ENCODE measurements around the gene ACTN4.
"Not testable (repeated sequence)": the region's sequence is repeated elsewhere in the genome, so short reads cannot be mapped to it uniquely, and the experiment has no call there.

ACTN4 gene

GRCh38 chr19:38647368-38647965 lies at the start of gene ACTN4:
TSS of gene ACTN4 (plus strand) at chr19:38647649. CDS start at chr19:38647746, 97 bp downstream.
- in situ Hi-C loops (cut with HindIII; ENCODE audit: low sequenced_read_pairs) = no loop called here

GRCh38 chr19:38599722-38600121 lies 47.7 kb upstream of the ACTN4 start:
- in situ Hi-C loops (cut with HindIII; ENCODE audit: low sequenced_read_pairs) = no loop called here

- in situ Hi-C loops (cut with HindIII; ENCODE audit: low sequenced_read_pairs) = not testable (repeated sequence)
These were observed 44.6 kb upstream of the ACTN4 start for GRCh38 chr19:38602856-38603255.

GRCh38 chr19:38606131-38606530 lies 41.3 kb upstream of the ACTN4 start:
- in situ Hi-C loops (cut with HindIII; ENCODE audit: low sequenced_read_pairs) = no loop called here

GRCh38 chr19:38614289-38614688 lies 33.2 kb upstream of the ACTN4 start:
- in situ Hi-C loops (cut with HindIII; ENCODE audit: low sequenced_read_pairs) = no loop called here

- in situ Hi-C loops (cut with HindIII; ENCODE audit: low sequenced_read_pairs) = no loop called here
These were observed 32.4 kb upstream of the ACTN4 start for GRCh38 chr19:38615007-38615581.

- in situ Hi-C loops (cut with HindIII; ENCODE audit: low sequenced_read_pairs) = no loop called here
These were observed 31.2 kb upstream of the ACTN4 start for GRCh38 chr19:38616265-38616664.

- in situ Hi-C loops (cut with HindIII; ENCODE audit: low sequenced_read_pairs) = no loop called here
These were observed 30.1 kb upstream of the ACTN4 start for GRCh38 chr19:38617283-38617763.

GRCh38 chr19:38617764-38618589 lies 29.5 kb upstream of the ACTN4 start, which contains the start of gene MAP4K1:
TSS of gene MAP4K1 (minus strand) at chr19:38617953. CDS start at chr19:38617895, 58 bp downstream.
- in situ Hi-C loops (cut with HindIII; ENCODE audit: low sequenced_read_pairs) = no loop called here

GRCh38 chr19:38618590-38619360 lies 28.7 kb upstream of the ACTN4 start, which contains the start of gene EIF3K:
TSS of gene EIF3K (plus strand) at chr19:38619188. CDS start at chr19:38619269, 81 bp downstream.
- in situ Hi-C loops (cut with HindIII; ENCODE audit: low sequenced_read_pairs) = no loop called here

GRCh38 chr19:38619361-38620174 lies 27.9 kb upstream of the ACTN4 start:
- in situ Hi-C loops (cut with HindIII; ENCODE audit: low sequenced_read_pairs) = no loop called here

- in situ Hi-C loops (cut with HindIII; ENCODE audit: low sequenced_read_pairs) = no loop called here
These were observed 22.6 kb upstream of the ACTN4 start for GRCh38 chr19:38624822-38625221.

- in situ Hi-C loops (cut with HindIII; ENCODE audit: low sequenced_read_pairs) = no loop called here
These were observed 21.0 kb upstream of the ACTN4 start for GRCh38 chr19:38626401-38626800.

- in situ Hi-C loops (cut with HindIII; ENCODE audit: low sequenced_read_pairs) = no loop called here
These were observed 17.9 kb upstream of the ACTN4 start for GRCh38 chr19:38629568-38629967.

GRCh38 chr19:38631301-38631700 lies 16.1 kb upstream of the ACTN4 start:
- in situ Hi-C loops (cut with HindIII; ENCODE audit: low sequenced_read_pairs) = not testable (repeated sequence)

- in situ Hi-C loops (cut with HindIII; ENCODE audit: low sequenced_read_pairs) = not testable (repeated sequence)
These were observed 15.5 kb upstream of the ACTN4 start for GRCh38 chr19:38631811-38632475.

- in situ Hi-C loops (cut with HindIII; ENCODE audit: low sequenced_read_pairs) = no loop called here
These were observed 14.8 kb upstream of the ACTN4 start for GRCh38 chr19:38632476-38633213.

GRCh38 chr19:38634757-38635482 lies 12.5 kb upstream of the ACTN4 start:
- in situ Hi-C loops (cut with HindIII; ENCODE audit: low sequenced_read_pairs) = no loop called here

All from endothelial cell of hepatic sinusoid (primary cell).